ENCODE data around the gene TMEM51.

The TMEM51 gene

GRCh38 chr1:15246960-15247614, 93.5 kb downstream of the TMEM51 start, which contains the start of gene FHAD1:
Gene FHAD1 (plus strand): TSS chr1:15247223. CDS start chr1:15251785, 4,562 bp downstream.
- DNase-seq (ENCODE audit: low spot score), result peak; percentile 82

- DNase-seq (ENCODE audit: low spot score), result no peak
These were observed 94.7 kb downstream of the TMEM51 start for GRCh38 chr1:15248216-15248615.

- DNase-seq (ENCODE audit: low spot score), result no peak
These were observed 95.5 kb downstream of the TMEM51 start for GRCh38 chr1:15249081-15249480.

GRCh38 chr1:15251857-15252835, 98.6 kb downstream of the TMEM51 start:
- no peak for DNase-seq (ENCODE audit: low spot score)

- DNase-seq (ENCODE audit: low spot score), result no peak
These were observed 101.0 kb downstream of the TMEM51 start for GRCh38 chr1:15254559-15254958.

GRCh38 chr1:15255582-15256149, 102.1 kb downstream of the TMEM51 start:
- no peak for DNase-seq (ENCODE audit: low spot score)

- DNase-seq (ENCODE audit: low spot score), result no peak
These were observed 103.0 kb downstream of the TMEM51 start for GRCh38 chr1:15256584-15256983.

GRCh38 chr1:15257309-15257708, 103.8 kb downstream of the TMEM51 start:
- DNase-seq (ENCODE audit: low spot score), result no peak

GRCh38 chr1:15258833-15259621, 105.5 kb downstream of the TMEM51 start:
- DNase-seq (ENCODE audit: low spot score), result no peak

- no peak for DNase-seq (ENCODE audit: low spot score)
These were observed 106.1 kb downstream of the TMEM51 start for GRCh38 chr1:15259622-15260007.

GRCh38 chr1:15260418-15261154, 107.0 kb downstream of the TMEM51 start:
- DNase-seq (ENCODE audit: low spot score), result peak; percentile 93

- peak; percentile 75 for DNase-seq (ENCODE audit: low spot score)
These were observed 107.8 kb downstream of the TMEM51 start for GRCh38 chr1:15261155-15262002.

- no peak for DNase-seq (ENCODE audit: low spot score)
These were observed 108.4 kb downstream of the TMEM51 start for GRCh38 chr1:15262003-15262377.

GRCh38 chr1:15262706-15263105, 109.2 kb downstream of the TMEM51 start:
- no peak for DNase-seq (ENCODE audit: low spot score)

- no peak for DNase-seq (ENCODE audit: low spot score)
These were observed 111.2 kb downstream of the TMEM51 start for GRCh38 chr1:15264769-15265168.
